IMR-90 (cell line): ENCODE data around the gene ARHGAP36. TPM values are rescaled to one million over a fixed set of nuclear protein-coding genes. Genes with fewer than 3 reads are reported as not detected.

Experiments used
- ATAC-seq: fragments of 200-7000 bp; cut with Tn5 transposase; 2 replicates; pipeline ENCODE4 v1.9.1; 2020; ENCODE audit warnings: low read depth, mild to moderate bottlenecking, moderate library complexity
- BruUV-seq: library from RNA; stranded (reverse); fragments of 400-500 nt; replicated peaks from 2 replicates; lab custom pipeline; 2021; lab: Mats Ljungman, UMichigan
- CTCF ChIA-PET: fragments of 300-600 bp; formaldehyde crosslinking; extraction: SDS; loops from one replicate; lab custom pipeline; 2021; ENCODE audit warnings: antibody characterized with exemption; lab: Yijun Ruan, JAX
- POLR2A ChIA-PET: fragments of 300-600 bp; sonication (Branson Sonifier 250); formaldehyde crosslinking; loops from one replicate; lab custom pipeline; 2022; ENCODE audit warnings: antibody characterized with exemption; ENCODE audit not compliant: unreplicated experiment; lab: Charles Lee
- DNase-seq: peaks from one replicate; pipeline ENCODE4 v3.0.0; 2013
- H2AFZ ChIP-seq: replicated peaks from 2 replicates; pipeline ENCODE3; 2013; ENCODE audit warnings: low read length, mild to moderate bottlenecking; ENCODE audit not compliant: poor library complexity
- H2AK5ac ChIP-seq: 2 replicates; pipeline ENCODE4 v1.6.1; 2013; ENCODE audit warnings: low read depth, low read length, inconsistent platforms
- H2AK9ac ChIP-seq: replicated peaks from 2 replicates; pipeline ENCODE3; 2013; ENCODE audit warnings: mild to moderate bottlenecking, low read depth, low read length, moderate library complexity; ENCODE audit not compliant: poor library complexity
- H2BK120ac ChIP-seq: 2 replicates; pipeline ENCODE4 v1.6.1; 2013; ENCODE audit warnings: low read depth, low read length, inconsistent platforms
- H2BK15ac ChIP-seq: 3 replicates; pipeline ENCODE4 v1.6.1; 2013; ENCODE audit warnings: low read depth, low read length, inconsistent platforms
- H2BK20ac ChIP-seq: 2 replicates; pipeline ENCODE4 v1.6.1; 2013; ENCODE audit warnings: low read depth, mild to moderate bottlenecking, inconsistent platforms, low read length, moderate library complexity
- H2BK5ac ChIP-seq: 2 replicates; pipeline ENCODE4 v1.6.1; 2013; ENCODE audit warnings: mild to moderate bottlenecking, low read depth, low read length, inconsistent platforms; ENCODE audit not compliant: poor library complexity, severe bottlenecking
- H3K14ac ChIP-seq: replicated peaks from 2 replicates; pipeline ENCODE4 v1.6.1; 2013; ENCODE audit warnings: low read depth, low read length, inconsistent platforms
- H3K18ac ChIP-seq: 2 replicates; pipeline ENCODE4 v1.6.1; 2013; ENCODE audit warnings: low read depth, low read length, control low read depth
- H3K23ac ChIP-seq: 2 replicates; pipeline ENCODE4 v1.6.1; 2013; ENCODE audit warnings: low read depth, low read length, inconsistent platforms
- H3K27ac ChIP-seq: 2 replicates; pipeline ENCODE4 v1.5.1; 2013; ENCODE audit warnings: mild to moderate bottlenecking, control low read depth, low read length; ENCODE audit not compliant: insufficient read depth
- H3K27me3 ChIP-seq: 2 replicates; pipeline ENCODE4 v1.6.1; 2013; ENCODE audit warnings: low read length; ENCODE audit not compliant: control insufficient read depth, insufficient read depth
- H3K36me3 ChIP-seq: 2 replicates; pipeline ENCODE4 v1.6.1; 2013; ENCODE audit warnings: low read length, mixed read lengths; ENCODE audit not compliant: control insufficient read depth, insufficient read depth
- H3K4ac ChIP-seq: 2 replicates; pipeline ENCODE4 v1.6.1; 2013; ENCODE audit warnings: low read depth, low read length, inconsistent platforms
- H3K4me1 ChIP-seq: 2 replicates; pipeline ENCODE4 v1.6.1; 2013; ENCODE audit warnings: low read length, mixed read lengths; ENCODE audit not compliant: control insufficient read depth, insufficient read depth
- H3K4me2 ChIP-seq: 2 replicates; pipeline ENCODE4 v1.6.1; 2013; ENCODE audit warnings: low read depth, mild to moderate bottlenecking, control low read depth, low read length, moderate library complexity
- H3K4me3 ChIP-seq: 2 replicates; pipeline ENCODE4 v1.5.1; 2013; ENCODE audit warnings: low read depth, mild to moderate bottlenecking, control low read depth, low read length, moderate library complexity; ENCODE audit not compliant: insufficient read depth
- H3K56ac ChIP-seq: 2 replicates; pipeline ENCODE4 v1.6.1; 2013; ENCODE audit warnings: low read length, inconsistent platforms; ENCODE audit not compliant: insufficient read depth; ENCODE audit errors: extremely low read depth
- H3K79me1 ChIP-seq, 2 experiments: 2 replicates each; pipeline ENCODE4 v1.6.1; 2013; ENCODE audit warnings: low read length in 2 of 2, inconsistent platforms in 1 of 2, low read depth in 1 of 2
- H3K9ac ChIP-seq: 2 replicates; pipeline ENCODE4 v1.6.1; 2013; ENCODE audit warnings: low read depth, low read length, control low read depth
- H3K9me1 ChIP-seq: 2 replicates; pipeline ENCODE4 v1.6.1; 2013; ENCODE audit warnings: low read length, inconsistent platforms; ENCODE audit not compliant: insufficient read depth
- H3K9me3 ChIP-seq: 2 replicates; pipeline ENCODE4 v1.6.1; 2013; ENCODE audit warnings: low read length; ENCODE audit not compliant: control insufficient read depth, insufficient read depth
- H4K20me1 ChIP-seq: 2 replicates; pipeline ENCODE4 v1.6.1; 2013; ENCODE audit warnings: low read length, inconsistent platforms; ENCODE audit not compliant: insufficient read depth
- H4K5ac ChIP-seq: 2 replicates; pipeline ENCODE4 v1.6.1; 2013; ENCODE audit warnings: mild to moderate bottlenecking, low read depth, low read length, control low read depth
- H4K8ac ChIP-seq, 2 experiments: 2 replicates each; pipeline ENCODE4 v1.6.1; 2013; ENCODE audit warnings: low read depth in 2 of 2, low read length in 2 of 2, control low read depth in 1 of 2, inconsistent platforms in 1 of 2
- H4K91ac ChIP-seq: 2 replicates; pipeline ENCODE4 v1.6.1; 2013; ENCODE audit warnings: low read depth, low read length, inconsistent platforms; ENCODE audit not compliant: insufficient read depth
- NFE2L2 ChIP-seq: fragments of 150-350 bp; IDR thresholded peaks from 2 replicates; pipeline ENCODE4 v1.6.1; 2016; ENCODE audit warnings: low read depth, mild to moderate bottlenecking, low read length
- RAD21 ChIP-seq: IDR thresholded peaks from 2 replicates; pipeline ENCODE4 v1.6.1; 2012; ENCODE audit warnings: low read length, improper control_type of control experiment
- SMC3 ChIP-seq: fragments of 150-350 bp; IDR thresholded peaks from 2 replicates; pipeline ENCODE4 v1.6.1; 2016; ENCODE audit warnings: low read depth, mild to moderate bottlenecking, antibody characterized with exemption, low read length, moderate library complexity
- WGBS, 2 experiments: methylation state at CpG; one replicate each; pipeline versions ENCODE4 v1.1.5 to v1.1.7; 2013; ENCODE audit warnings: missing lambda C conversion rate in 2 of 2; ENCODE audit not compliant: insufficient read length in 1 of 2; ENCODE audit errors: extremely low coverage in 2 of 2; 5-methylcytosine and 5-hydroxymethylcytosine counted together
- dilution Hi-C: fragments of 300-500 bp; cut with HindIII; formaldehyde crosslinking; loops from one replicate; pipeline ENCODE4 v1.14.3; 2018; ENCODE audit warnings: low sequenced_read_pairs; ENCODE audit not compliant: unreplicated experiment
- in situ Hi-C: fragments of 300-500 bp; cut with MboI; formaldehyde crosslinking; loops from 3 replicates; pipeline ENCODE4 v1.14.3; 2019; ENCODE audit warnings: low sequenced_read_pairs, inconsistent platforms, mixed read lengths
- intact Hi-C: fragments of 100-400 bp; cut with micrococcal nuclease; formaldehyde crosslinking; loops from 2 replicates; pipeline ENCODE4 v1.10.0; 2022
- polyA plus RNA-seq, 3 experiments: library from polyadenylated mRNA; depleted of rRNA; stranded (reverse); fragments of >200 nt; gene quantifications; 2 replicates each; pipeline ENCODE4 v1.2.3, GENCODE V29; 2012; ENCODE audit warnings: low replicate concordance in 1 of 3
- total RNA-seq: library from RNA; depleted of rRNA; stranded (reverse); fragments of >200 nt; gene quantifications from 2 replicates; pipeline ENCODE4 v1.2.3, GENCODE V29; 2012

Gene ARHGAP36
- total and polyA plus RNA-seq, 2 of the 4 experiments (the other 2 are of a cell fraction) = not detected

GRCh38 chrX:131025336-131025735 lies 32.8 kb upstream of the ARHGAP36 start:
- H3K14ac ChIP-seq = no peak overlapping the region
- H4K20me1 ChIP-seq = no peaks in the 10 kb centered on the region
- no CpG with 5 or more reads among the region's 3 CpGs for WGBS, 2 experiments
- no peak overlapping the region for H4K8ac ChIP-seq
- H4K91ac ChIP-seq = no peak overlapping the region
- no peak overlapping the region for H3K4ac ChIP-seq
- no peak overlapping the region for H2AK9ac ChIP-seq
- no peak overlapping the region for H3K4me3 ChIP-seq
- CTCF ChIA-PET = no interaction called here
- no peak overlapping the region for H3K4me2 ChIP-seq
- no peak overlapping the region for H3K9ac ChIP-seq
- H3K79me1 ChIP-seq = no peaks in the 10 kb centered on the region
- DNase-seq = no peak
- dilution Hi-C loops = no loop called here
- H3K4me1 ChIP-seq = no peaks in the 10 kb centered on the region
- in situ Hi-C loops = no loop called here
- H3K27ac ChIP-seq = no peak overlapping the region
- H3K9me1 ChIP-seq = no peaks in the 10 kb centered on the region
- no TSS peak for BruUV-seq
- no peak overlapping the region for H3K56ac ChIP-seq
- H3K27me3 ChIP-seq = peaks cover 3% of the 10 kb centered on the region; the same call in 1 of the 2 replicates
- no peak for ATAC-seq
- no peak overlapping the region for H2AFZ ChIP-seq
- intact Hi-C loops = no loop called here
- H4K5ac ChIP-seq = no peak overlapping the region
- H3K9me3 ChIP-seq = no peaks in the 10 kb centered on the region
- H2AK5ac ChIP-seq = no peak overlapping the region
- H3K18ac ChIP-seq = no peak overlapping the region
- no peak overlapping the region for H2BK15ac ChIP-seq
- TF ChIP-seq SMC3 = no peak
- TF ChIP-seq NFE2L2 = 0 out of 2 replicates have a peak, but pooled peaks have one; percentile 19
- TF ChIP-seq RAD21 = no peak
- no peak overlapping the region for H2BK5ac ChIP-seq
- no peak overlapping the region for H3K23ac ChIP-seq
- no peaks in the 10 kb centered on the region for H3K36me3 ChIP-seq
- no peak overlapping the region for H2BK20ac ChIP-seq
- POLR2A ChIA-PET = no interaction called here
- no peak overlapping the region for H2BK120ac ChIP-seq
